ENCODE results near the gene ATP2B2. TPM values are rescaled to one million over a fixed set of nuclear protein-coding genes. Genes with fewer than 3 reads are reported as not detected.

The ATP2B2 gene
- total RNA-seq, 1 experiment from 2014 or later, result not detected

DNA sequence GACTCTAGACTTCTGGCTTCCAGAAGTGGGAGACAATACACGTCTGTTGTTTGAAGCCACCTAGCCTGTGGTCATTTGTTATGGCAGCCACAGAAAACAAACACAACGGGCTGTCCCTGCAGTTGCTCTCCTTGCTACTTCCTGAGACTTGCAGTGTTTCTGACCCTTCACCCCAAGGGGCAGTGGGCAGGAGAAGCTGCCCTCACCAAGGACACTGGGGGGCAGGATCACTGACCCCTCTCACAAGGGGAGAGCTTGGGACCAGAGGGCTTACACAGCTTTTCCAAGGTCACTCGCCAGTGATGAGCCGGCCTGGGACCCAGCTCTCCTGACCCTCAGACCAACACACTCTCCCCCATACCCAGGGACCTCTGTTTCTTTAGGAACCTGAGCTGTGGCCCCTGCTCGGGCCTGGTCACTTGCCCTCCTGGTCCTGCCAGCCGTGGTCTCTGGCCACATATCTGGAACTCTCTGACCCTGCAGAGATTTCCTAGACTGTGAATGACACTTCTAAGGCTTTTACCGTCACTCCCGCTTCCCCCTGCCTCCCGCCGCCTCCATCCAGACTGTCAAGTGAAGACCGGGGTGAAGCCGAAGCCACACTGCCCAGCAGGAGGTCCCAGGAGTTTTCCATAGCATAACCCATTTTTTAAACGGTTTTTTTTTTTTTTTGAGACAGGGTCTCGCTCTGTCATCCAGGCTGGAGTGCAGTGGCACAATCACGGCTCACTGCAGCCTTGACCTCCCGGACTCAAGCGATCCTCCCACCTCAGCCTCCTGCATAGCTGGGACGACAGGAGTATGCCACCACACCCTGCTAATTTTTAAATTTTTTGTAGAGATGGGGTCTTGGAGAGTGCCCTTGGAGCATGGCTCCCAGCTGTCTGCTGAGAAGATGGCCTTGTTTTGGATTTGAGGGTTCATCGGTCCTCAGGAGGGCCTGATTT is 4.4 kb downstream of the ATP2B2 start (continued):
- no peak for TF ChIP-seq TCF7L2 (IDR thresholded peaks at IDR 0.05; ENCODE audit: borderline replicate concordance, extremely low read depth, insufficient read depth, insufficient read length)

DNA sequence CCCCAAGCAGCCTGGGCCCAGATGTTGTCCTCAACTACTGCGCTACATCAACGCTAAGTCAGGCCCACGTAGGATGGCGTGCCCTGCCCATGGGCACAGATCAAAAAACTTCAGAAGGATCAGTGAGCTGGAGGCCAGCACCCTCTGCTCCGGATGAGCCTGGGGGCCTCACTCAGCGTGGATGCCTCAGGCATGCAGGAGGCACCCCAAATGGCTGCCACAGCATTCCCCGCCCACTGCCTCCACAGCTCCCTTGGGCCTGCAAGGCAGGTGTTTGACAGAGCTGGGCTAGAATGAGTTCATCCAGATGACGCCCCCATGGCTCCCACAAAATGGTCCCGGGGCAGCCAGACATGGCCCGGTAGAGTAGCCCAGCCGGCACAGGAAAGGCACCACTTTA is 7.1 kb downstream of the ATP2B2 start:
- intact Hi-C loops (cut with micrococcal nuclease), result no loop called here
- Histone ChIP-seq H3K9me2 (ENCODE audit: insufficient read depth) (no peaks in the 10 kb centered on the region), H2AFZ (ENCODE audit: low read depth, low read length, poor library complexity, severe bottlenecking) (no peak overlapping the region), H3K9me3 (ENCODE audit: control insufficient read depth in 1 of 2, insufficient read depth in 1 of 2, low read depth in 1 of 2, low read length in 2 of 2) (no peaks in the 10 kb centered on the region), H3K4me2 (ENCODE audit: low read length) (no peak overlapping the region), H3K4me3 (replicated peaks in 1 of 2; ENCODE audit: low read depth in 1 of 2, low read length in 2 of 2) (no peak overlapping the region), H3K4me1 (ENCODE audit: control insufficient read depth in 1 of 2, insufficient read depth in 2 of 2, low read length in 2 of 2) (peaks cover 18 to 24% of the 10 kb centered on the region in 2 experiments; a peak in 3 of 4 replicates), H3K36me3 (ENCODE audit: control insufficient read depth in 1 of 2, insufficient read depth in 2 of 2, low read length in 2 of 2) (no peaks in the 10 kb centered on the region), H4K20me1 (ENCODE audit: insufficient read depth) (no peaks in the 10 kb centered on the region), H3K9ac (ENCODE audit: low read length) (no peak overlapping the region), H3K27me3 (ENCODE audit: insufficient read depth, low read length) (0 out of 2 replicates have a peak, but pooled peaks cover 4% of the 10 kb centered on the region), H3K27ac (ENCODE audit: low read depth, low read length) (no peak overlapping the region), H3K79me2 (ENCODE audit: insufficient read depth, low read length) (no peaks in the 10 kb centered on the region)
- ChIA-PET POLR2A (no interaction called here), RAD21 (ENCODE audit: low non-redundant PET in 1 of 2, low total read pairs in 2 of 2, uncharacterized antibody in 2 of 2, unreplicated experiment in 2 of 2) (no interaction called here), CTCF (no interaction called here)
- DNase-seq (ENCODE audit: low read depth, low spot score) (no peak), ATAC-seq (no peak)
- no TSS peak for BruUV-seq (replicated peaks)
- no peak for TF ChIP-seq EZH2 (IDR thresholded peaks at IDR 0.05)
- no peak for TF ChIP-seq ZFX (IDR thresholded peaks at IDR 0.05)
- no peak for TF ChIP-seq POLR2AphosphoS5 (IDR thresholded peaks at IDR 0.05; ENCODE audit: low read depth, low read length)
- TF ChIP-seq, protein P1, sequence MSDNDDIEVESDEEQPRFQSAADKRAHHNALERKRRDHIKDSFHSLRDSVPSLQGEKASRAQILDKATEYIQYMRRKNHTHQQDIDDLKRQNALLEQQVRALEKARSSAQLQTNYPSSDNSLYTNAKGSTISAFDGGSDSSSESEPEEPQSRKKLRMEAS (IDR thresholded peaks at IDR 0.05), result no peak
- no peak for TF ChIP-seq SIN3A (IDR thresholded peaks at IDR 0.05; ENCODE audit: low read depth)
- TF ChIP-seq EGR1 (IDR thresholded peaks at IDR 0.05; ENCODE audit: low read depth), result no peak
- no peak for TF ChIP-seq CBX3 (IDR thresholded peaks at IDR 0.05; ENCODE audit: low read depth)
- TF ChIP-seq, protein P2, sequence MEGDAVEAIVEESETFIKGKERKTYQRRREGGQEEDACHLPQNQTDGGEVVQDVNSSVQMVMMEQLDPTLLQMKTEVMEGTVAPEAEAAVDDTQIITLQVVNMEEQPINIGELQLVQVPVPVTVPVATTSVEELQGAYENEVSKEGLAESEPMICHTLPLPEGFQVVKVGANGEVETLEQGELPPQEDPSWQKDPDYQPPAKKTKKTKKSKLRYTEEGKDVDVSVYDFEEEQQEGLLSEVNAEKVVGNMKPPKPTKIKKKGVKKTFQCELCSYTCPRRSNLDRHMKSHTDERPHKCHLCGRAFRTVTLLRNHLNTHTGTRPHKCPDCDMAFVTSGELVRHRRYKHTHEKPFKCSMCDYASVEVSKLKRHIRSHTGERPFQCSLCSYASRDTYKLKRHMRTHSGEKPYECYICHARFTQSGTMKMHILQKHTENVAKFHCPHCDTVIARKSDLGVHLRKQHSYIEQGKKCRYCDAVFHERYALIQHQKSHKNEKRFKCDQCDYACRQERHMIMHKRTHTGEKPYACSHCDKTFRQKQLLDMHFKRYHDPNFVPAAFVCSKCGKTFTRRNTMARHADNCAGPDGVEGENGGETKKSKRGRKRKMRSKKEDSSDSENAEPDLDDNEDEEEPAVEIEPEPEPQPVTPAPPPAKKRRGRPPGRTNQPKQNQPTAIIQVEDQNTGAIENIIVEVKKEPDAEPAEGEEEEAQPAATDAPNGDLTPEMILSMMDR (IDR thresholded peaks at IDR 0.05 in 2 of 3, conservative IDR thresholded peaks at IDR 0.05 in 1 of 3; ENCODE audit: borderline replicate concordance in 1 of 3, insufficient read depth in 1 of 3, low read depth in 2 of 3, low read length in 2 of 3), result no peak
- TF ChIP-seq, protein P3, sequence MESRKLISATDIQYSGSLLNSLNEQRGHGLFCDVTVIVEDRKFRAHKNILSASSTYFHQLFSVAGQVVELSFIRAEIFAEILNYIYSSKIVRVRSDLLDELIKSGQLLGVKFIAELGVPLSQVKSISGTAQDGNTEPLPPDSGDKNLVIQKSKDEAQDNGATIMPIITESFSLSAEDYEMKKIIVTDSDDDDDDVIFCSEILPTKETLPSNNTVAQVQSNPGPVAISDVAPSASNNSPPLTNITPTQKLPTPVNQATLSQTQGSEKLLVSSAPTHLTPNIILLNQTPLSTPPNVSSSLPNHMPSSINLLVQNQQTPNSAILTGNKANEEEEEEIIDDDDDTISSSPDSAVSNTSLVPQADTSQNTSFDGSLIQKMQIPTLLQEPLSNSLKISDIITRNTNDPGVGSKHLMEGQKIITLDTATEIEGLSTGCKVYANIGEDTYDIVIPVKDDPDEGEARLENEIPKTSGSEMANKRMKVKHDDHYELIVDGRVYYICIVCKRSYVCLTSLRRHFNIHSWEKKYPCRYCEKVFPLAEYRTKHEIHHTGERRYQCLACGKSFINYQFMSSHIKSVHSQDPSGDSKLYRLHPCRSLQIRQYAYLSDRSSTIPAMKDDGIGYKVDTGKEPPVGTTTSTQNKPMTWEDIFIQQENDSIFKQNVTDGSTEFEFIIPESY (IDR thresholded peaks at IDR 0.05; ENCODE audit: extremely low read depth, insufficient replicate concordance, low read length), result no peak
- TF ChIP-seq CEBPB (IDR thresholded peaks at IDR 0.05; ENCODE audit: low read depth), result no peak
- TF ChIP-seq SRF (IDR thresholded peaks at IDR 0.05; ENCODE audit: low read depth), result no peak
- TF ChIP-seq, protein P4, sequence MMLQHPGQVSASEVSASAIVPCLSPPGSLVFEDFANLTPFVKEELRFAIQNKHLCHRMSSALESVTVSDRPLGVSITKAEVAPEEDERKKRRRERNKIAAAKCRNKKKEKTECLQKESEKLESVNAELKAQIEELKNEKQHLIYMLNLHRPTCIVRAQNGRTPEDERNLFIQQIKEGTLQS (IDR thresholded peaks at IDR 0.05), result no peak
- no peak for TF ChIP-seq JUND (IDR thresholded peaks at IDR 0.05)

Data from HCT116 (cell line).